ENCODE measurements around the gene ATP2A1.
A peak's percentile ranks its signal among the peaks of the same experiment; 100 is the strongest.

Gene ATP2A1

GRCh38 chr16:28900601-28901000 is 22.3 kb downstream of the ATP2A1 start:
- DNase-seq (no peak), ATAC-seq (replicated peaks) (no peak)
- Mint-ChIP-seq H3K36me3 (peaks cover 18 to 24% of the 10 kb centered on the region in 2 donors), H3K4me3 (no peak overlapping the region), H3K9me3 (no peaks in the 10 kb centered on the region), H3K27ac (peak overlapping the region; percentile 53), H3K27me3 (no peaks in the 10 kb centered on the region), H3K4me1 (peaks cover 20 to 38% of the 10 kb centered on the region in 2 donors)

- ATAC-seq (replicated peaks), result peak in 1 of 2 donors; percentile 23
- peaks cover 20 to 33% of the 10 kb centered on the region in 2 donors for H3K4me1 Mint-ChIP-seq
- H3K27ac Mint-ChIP-seq, result no peak overlapping the region
- H3K9me3 Mint-ChIP-seq, result no peaks in the 10 kb centered on the region
- H3K27me3 Mint-ChIP-seq, result no peaks in the 10 kb centered on the region
- DNase-seq, result no peak
- H3K36me3 Mint-ChIP-seq, result peaks cover 17 to 32% of the 10 kb centered on the region in 2 donors
- no peak overlapping the region for H3K4me3 Mint-ChIP-seq
These were observed 23.6 kb downstream of the ATP2A1 start for GRCh38 chr16:28901862-28902261.

GRCh38 chr16:28902909-28903308 is 24.6 kb downstream of the ATP2A1 start:
- ATAC-seq (replicated peaks) (peak; percentile 53 to 57), DNase-seq (no peak)
- Mint-ChIP-seq H3K27me3 (no peaks in the 10 kb centered on the region), H3K36me3 (peaks cover 19 to 32% of the 10 kb centered on the region in 2 donors), H3K4me3 (peak overlapping the region in 1 of 2 donors; percentile 60), H3K27ac (peak overlapping the region; percentile 31), H3K4me1 (peaks cover 20 to 33% of the 10 kb centered on the region in 2 donors), H3K9me3 (no peaks in the 10 kb centered on the region)

GRCh38 chr16:28903344-28904042 is 25.2 kb downstream of the ATP2A1 start:
- H3K4me3 Mint-ChIP-seq, result no peak overlapping the region
- peaks cover 14 to 28% of the 10 kb centered on the region in 2 donors for H3K36me3 Mint-ChIP-seq
- peaks cover 20 to 33% of the 10 kb centered on the region in 2 donors for H3K4me1 Mint-ChIP-seq
- H3K27me3 Mint-ChIP-seq, result no peaks in the 10 kb centered on the region
- no peak for DNase-seq
- peak overlapping the region; percentile 31 for H3K27ac Mint-ChIP-seq
- H3K9me3 Mint-ChIP-seq, result no peaks in the 10 kb centered on the region
- ATAC-seq (replicated peaks), result peak in 1 of 2 donors; percentile 6

- no peak for DNase-seq
- Mint-ChIP-seq H3K27ac (peak overlapping the region; percentile 85), H3K9me3 (no peaks in the 10 kb centered on the region), H3K36me3 (peaks cover 14 to 28% of the 10 kb centered on the region in 2 donors), H3K27me3 (no peaks in the 10 kb centered on the region), H3K4me3 (no peak overlapping the region), H3K4me1 (peaks cover 17 to 33% of the 10 kb centered on the region in 2 donors)
- ATAC-seq (replicated peaks), result no peak
These were observed 26.1 kb downstream of the ATP2A1 start for GRCh38 chr16:28904363-28904762.

GRCh38 chr16:28904828-28905227 is 26.5 kb downstream of the ATP2A1 start:
- peaks cover 17 to 33% of the 10 kb centered on the region in 2 donors for H3K4me1 Mint-ChIP-seq
- no peak for ATAC-seq (replicated peaks)
- H3K27me3 Mint-ChIP-seq, result no peaks in the 10 kb centered on the region
- DNase-seq, result no peak
- H3K36me3 Mint-ChIP-seq, result peaks cover 13 to 28% of the 10 kb centered on the region in 2 donors
- H3K4me3 Mint-ChIP-seq, result no peak overlapping the region
- no peak overlapping the region for H3K27ac Mint-ChIP-seq
- no peaks in the 10 kb centered on the region for H3K9me3 Mint-ChIP-seq

- H3K4me3 Mint-ChIP-seq, result no peak overlapping the region
- no peak overlapping the region for H3K27ac Mint-ChIP-seq
- ATAC-seq (replicated peaks) (no peak), DNase-seq (no peak)
- no peaks in the 10 kb centered on the region for H3K9me3 Mint-ChIP-seq
- H3K27me3 Mint-ChIP-seq, result no peaks in the 10 kb centered on the region
- peaks cover 16 to 32% of the 10 kb centered on the region in 2 donors for H3K36me3 Mint-ChIP-seq
- H3K4me1 Mint-ChIP-seq, result peaks cover 19 to 36% of the 10 kb centered on the region in 2 donors
These were observed 27.0 kb downstream of the ATP2A1 start for GRCh38 chr16:28905229-28905754.

GRCh38 chr16:28905800-28906372 is 27.6 kb downstream of the ATP2A1 start:
- no peak for ATAC-seq (replicated peaks)
- no peaks in the 10 kb centered on the region for H3K27me3 Mint-ChIP-seq
- peak overlapping the region; percentile 42 for H3K27ac Mint-ChIP-seq

GRCh38 chr16:28910086-28911031 is 32.1 kb downstream of the ATP2A1 start:
- Mint-ChIP-seq H3K27ac (peak overlapping the region; percentile 89), H3K9me3 (no peaks in the 10 kb centered on the region), H3K4me3 (no peak overlapping the region), H3K27me3 (no peaks in the 10 kb centered on the region), H3K4me1 (peaks cover 9 to 21% of the 10 kb centered on the region in 2 donors), H3K36me3 (peaks cover 29 to 51% of the 10 kb centered on the region in 2 donors)
- DNase-seq (peak; percentile 23), ATAC-seq (replicated peaks) (peak; percentile 74 to 76)

More at GRCh38 chr16:28905800-28906372, 27.6 kb downstream of the ATP2A1 start:
- Mint-ChIP-seq H3K4me1 (peaks cover 23 to 38% of the 10 kb centered on the region in 2 donors), H3K36me3 (peaks cover 14 to 32% of the 10 kb centered on the region in 2 donors), H3K9me3 (no peaks in the 10 kb centered on the region), H3K4me3 (no peak overlapping the region)
- DNase-seq, result no peak

- ATAC-seq (replicated peaks) (no peak), DNase-seq (no peak)
- Mint-ChIP-seq H3K9me3 (no peaks in the 10 kb centered on the region), H3K27ac (peak overlapping the region; percentile 61), H3K4me1 (peaks cover 16 to 29% of the 10 kb centered on the region in 2 donors), H3K27me3 (no peaks in the 10 kb centered on the region), H3K4me3 (no peak overlapping the region), H3K36me3 (peaks cover 35 to 48% of the 10 kb centered on the region in 2 donors)
These were observed 34.3 kb downstream of the ATP2A1 start for GRCh38 chr16:28912558-28912957.

GRCh38 chr16:28913946-28914724 is 35.8 kb downstream of the ATP2A1 start:
- ATAC-seq (replicated peaks), result no peak
- Mint-ChIP-seq H3K4me1 (peaks cover 16 to 30% of the 10 kb centered on the region in 2 donors), H3K36me3 (peaks cover 38 to 53% of the 10 kb centered on the region in 2 donors), H3K9me3 (no peaks in the 10 kb centered on the region), H3K27ac (no peak overlapping the region), H3K4me3 (no peak overlapping the region), H3K27me3 (no peaks in the 10 kb centered on the region)
- DNase-seq, result no peak

- Mint-ChIP-seq H3K4me1 (peaks cover 14 to 31% of the 10 kb centered on the region in 2 donors), H3K4me3 (no peak overlapping the region), H3K36me3 (peaks cover 42 to 57% of the 10 kb centered on the region in 2 donors), H3K9me3 (no peaks in the 10 kb centered on the region), H3K27ac (no peak overlapping the region), H3K27me3 (no peaks in the 10 kb centered on the region)
- DNase-seq (no peak), ATAC-seq (replicated peaks) (no peak)
These were observed 36.9 kb downstream of the ATP2A1 start for GRCh38 chr16:28915181-28915580.

- Mint-ChIP-seq H3K9me3 (no peaks in the 10 kb centered on the region), H3K27ac (peak overlapping the region; percentile 82), H3K36me3 (peaks cover 40 to 52% of the 10 kb centered on the region in 2 donors), H3K4me1 (peaks cover 11 to 27% of the 10 kb centered on the region in 2 donors), H3K27me3 (no peaks in the 10 kb centered on the region), H3K4me3 (peak overlapping the region in 1 of 2 donors; percentile 2)
- DNase-seq (no peak), ATAC-seq (replicated peaks) (peak; percentile 33 to 57)
These were observed 38.8 kb downstream of the ATP2A1 start for GRCh38 chr16:28917095-28917494.
